Activated CD4-positive, alpha-beta T cell treated with anti-CD3 and anti-CD28 coated beads, Interleukin-2, amount 50 U/mL, for 24 hours (primary cell): ENCODE measurements around the gene CA12.

Source experiments
- DNase-seq, 2 donors: peaks; one replicate each; pipeline ENCODE4 v3.0.0-alpha.2; 2020; ENCODE audit warnings: low read depth in 1 of 2, low spot score in 1 of 2

CA12 gene

GRCh38 chr15:63402498-63403253 lies 21.0 kb upstream of the CA12 start:
- DNase-seq = peak in 1 of 2 donors; percentile 8

GRCh38 chr15:63401714-63402497 lies 20.3 kb upstream of the CA12 start:
- no peak for DNase-seq

GRCh38 chr15:63401078-63401477 lies 19.4 kb upstream of the CA12 start:
- no peak for DNase-seq

GRCh38 chr15:63398456-63398855 lies 16.8 kb upstream of the CA12 start:
- DNase-seq = no peak

GRCh38 chr15:63396152-63396928 lies 14.7 kb upstream of the CA12 start:
- DNase-seq = no peak

- no peak for DNase-seq
Measured at GRCh38 chr15:63395730-63396151, 14.1 kb upstream of the CA12 start.

- DNase-seq = no peak
Measured at GRCh38 chr15:63392361-63393009, 10.8 kb upstream of the CA12 start.

GRCh38 chr15:63391669-63392360 lies 10.2 kb upstream of the CA12 start:
- no peak for DNase-seq

GRCh38 chr15:63390689-63391088 lies 9.0 kb upstream of the CA12 start:
- DNase-seq = no peak

GRCh38 chr15:63389902-63390670 lies 8.4 kb upstream of the CA12 start:
- no peak for DNase-seq

GRCh38 chr15:63388511-63388910 lies 6.9 kb upstream of the CA12 start:
- no peak for DNase-seq

- no peak for DNase-seq
Measured at GRCh38 chr15:63387748-63388493, 6.3 kb upstream of the CA12 start.

GRCh38 chr15:63385911-63386531 lies 4.4 kb upstream of the CA12 start:
- no peak for DNase-seq

GRCh38 chr15:63384906-63385305 lies 3.3 kb upstream of the CA12 start:
- no peak for DNase-seq

GRCh38 chr15:63382966-63383710 lies 1.5 kb upstream of the CA12 start:
- DNase-seq = no peak

- no peak for DNase-seq
Measured at GRCh38 chr15:63380808-63381282, 801 bp downstream of the CA12 start.

GRCh38 chr15:63380151-63380807 lies 1.4 kb downstream of the CA12 start:
- DNase-seq = no peak
